Measurements from ENCODE around the gene SNX5.
"Not testable (repeated sequence)": the region's sequence is repeated elsewhere in the genome, so short reads cannot be mapped to it uniquely, and the experiment has no call there.

The SNX5 gene

GRCh38 chr20:17961587-17961940, 7.0 kb downstream of the SNX5 start:
- Histone ChIP-seq H4K20me1 (ENCODE audit: insufficient read depth, low read length) (peaks cover 100% of the 10 kb centered on the region), H3K9ac (ENCODE audit: low read length) (0 out of 2 replicates have a peak overlapping the region, but pooled peaks have one; percentile 5), H3K4me1 (ENCODE audit: low read length) (peaks cover 85% of the 10 kb centered on the region), H2AFZ (ENCODE audit: low read depth, low read length) (no peak overlapping the region), H3K27ac (ENCODE audit: low read length) (peak overlapping the region; percentile 69), H3K27me3 (ENCODE audit: low read depth, low read length) (no peaks in the 10 kb centered on the region), H3K4me2 (ENCODE audit: low read length) (peak overlapping the region; percentile 80), H3K79me2 (ENCODE audit: low read length) (peaks cover 100% of the 10 kb centered on the region), H3K36me3 (replicated peaks; ENCODE audit: low read depth, low read length) (peaks cover 69% of the 10 kb centered on the region), H3K4me3 (ENCODE audit: low read length) (peak overlapping the region; percentile 32), H3K9me3 (ENCODE audit: insufficient read depth, low read length) (no peaks in the 10 kb centered on the region)
- TF ChIP-seq CTCF (IDR thresholded peaks at IDR 0.05; ENCODE audit: low read depth, low read length) (no peak), EZH2phosphoT487 (IDR thresholded peaks at IDR 0.05; ENCODE audit: low read depth) (no peak)

- TF ChIP-seq EZH2phosphoT487 (IDR thresholded peaks at IDR 0.05; ENCODE audit: low read depth): no peak
- no peak for TF ChIP-seq CTCF (IDR thresholded peaks at IDR 0.05; ENCODE audit: low read depth, low read length)
- Histone ChIP-seq H3K27ac (ENCODE audit: low read length) (peak overlapping the region; percentile 69), H3K9me3 (ENCODE audit: insufficient read depth, low read length) (no peaks in the 10 kb centered on the region), H3K9ac (ENCODE audit: low read length) (0 out of 2 replicates have a peak overlapping the region, but pooled peaks have one; percentile 1), H3K4me1 (ENCODE audit: low read length) (peaks cover 85% of the 10 kb centered on the region), H3K4me3 (ENCODE audit: low read length) (peak overlapping the region; percentile 32), H3K36me3 (replicated peaks; ENCODE audit: low read depth, low read length) (peaks cover 69% of the 10 kb centered on the region), H3K4me2 (ENCODE audit: low read length) (peak overlapping the region; percentile 80), H3K27me3 (ENCODE audit: low read depth, low read length) (no peaks in the 10 kb centered on the region), H2AFZ (ENCODE audit: low read depth, low read length) (no peak overlapping the region), H4K20me1 (ENCODE audit: insufficient read depth, low read length) (peaks cover 100% of the 10 kb centered on the region), H3K79me2 (ENCODE audit: low read length) (peaks cover 100% of the 10 kb centered on the region)
Measured at GRCh38 chr20:17960927-17961586, 7.5 kb downstream of the SNX5 start.

- H3K9ac ChIP-seq (ENCODE audit: low read length); H3K9me3 ChIP-seq (ENCODE audit: insufficient read depth, low read length); H2AFZ ChIP-seq (ENCODE audit: low read depth, low read length); H3K27me3 ChIP-seq (ENCODE audit: low read depth, low read length): not testable (repeated sequence)
- Histone ChIP-seq H3K4me1 (ENCODE audit: low read length) (peaks cover 80% of the 10 kb centered on the region), H4K20me1 (ENCODE audit: insufficient read depth, low read length) (peaks cover 100% of the 10 kb centered on the region), H3K36me3 (replicated peaks; ENCODE audit: low read depth, low read length) (peaks cover 70% of the 10 kb centered on the region), H3K4me3 (ENCODE audit: low read length) (peak overlapping the region; percentile 32), H3K4me2 (ENCODE audit: low read length) (peak overlapping the region; percentile 80), H3K79me2 (ENCODE audit: low read length) (peaks cover 100% of the 10 kb centered on the region), H3K27ac (ENCODE audit: low read length) (peak overlapping the region; percentile 69)
Measured at GRCh38 chr20:17960400-17960885, 8.2 kb downstream of the SNX5 start.

GRCh38 chr20:17959257-17959627, 9.4 kb downstream of the SNX5 start:
- Histone ChIP-seq H3K4me1 (ENCODE audit: low read length) (peaks cover 68% of the 10 kb centered on the region), H3K27me3 (ENCODE audit: low read depth, low read length) (no peaks in the 10 kb centered on the region), H4K20me1 (ENCODE audit: insufficient read depth, low read length) (peaks cover 100% of the 10 kb centered on the region), H3K27ac (ENCODE audit: low read length) (peak overlapping the region; percentile 69), H3K36me3 (replicated peaks; ENCODE audit: low read depth, low read length) (peaks cover 69% of the 10 kb centered on the region), H3K79me2 (ENCODE audit: low read length) (peaks cover 100% of the 10 kb centered on the region), H3K9me3 (ENCODE audit: insufficient read depth, low read length) (no peaks in the 10 kb centered on the region), H3K9ac (ENCODE audit: low read length) (no peak overlapping the region), H2AFZ (ENCODE audit: low read depth, low read length) (no peak overlapping the region), H3K4me2 (ENCODE audit: low read length) (peak overlapping the region; percentile 80), H3K4me3 (ENCODE audit: low read length) (peak overlapping the region; percentile 32)
- no peak for TF ChIP-seq CTCF (IDR thresholded peaks at IDR 0.05; ENCODE audit: low read depth, low read length)
- no peak for TF ChIP-seq EZH2phosphoT487 (IDR thresholded peaks at IDR 0.05; ENCODE audit: low read depth)
